ENCODE data around the gene MAB21L2.
A peak's percentile ranks its signal among the peaks of the same experiment; 100 is the strongest.

Gene MAB21L2

DNA sequence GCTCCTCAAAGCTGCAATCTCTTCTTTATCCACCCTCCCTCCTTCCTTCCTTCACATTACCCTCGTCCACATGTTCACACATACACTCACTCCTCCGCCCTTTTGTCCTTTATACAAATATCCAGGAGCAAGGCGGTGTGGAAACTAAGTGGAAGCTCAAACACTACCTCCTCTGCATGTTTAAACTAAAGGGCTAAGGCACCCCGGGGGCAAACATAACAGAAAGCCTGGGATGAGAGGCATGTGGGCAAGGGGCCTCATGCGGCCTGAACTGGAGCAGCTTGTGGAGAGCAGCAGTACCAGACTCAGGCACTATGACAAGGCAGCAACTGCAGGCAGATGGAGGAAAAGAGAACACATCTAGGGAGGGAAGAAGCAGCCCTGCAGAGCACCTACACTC is 9.5 kb downstream of the MAB21L2 start (continued):
- TF ChIP-seq, protein P1, sequence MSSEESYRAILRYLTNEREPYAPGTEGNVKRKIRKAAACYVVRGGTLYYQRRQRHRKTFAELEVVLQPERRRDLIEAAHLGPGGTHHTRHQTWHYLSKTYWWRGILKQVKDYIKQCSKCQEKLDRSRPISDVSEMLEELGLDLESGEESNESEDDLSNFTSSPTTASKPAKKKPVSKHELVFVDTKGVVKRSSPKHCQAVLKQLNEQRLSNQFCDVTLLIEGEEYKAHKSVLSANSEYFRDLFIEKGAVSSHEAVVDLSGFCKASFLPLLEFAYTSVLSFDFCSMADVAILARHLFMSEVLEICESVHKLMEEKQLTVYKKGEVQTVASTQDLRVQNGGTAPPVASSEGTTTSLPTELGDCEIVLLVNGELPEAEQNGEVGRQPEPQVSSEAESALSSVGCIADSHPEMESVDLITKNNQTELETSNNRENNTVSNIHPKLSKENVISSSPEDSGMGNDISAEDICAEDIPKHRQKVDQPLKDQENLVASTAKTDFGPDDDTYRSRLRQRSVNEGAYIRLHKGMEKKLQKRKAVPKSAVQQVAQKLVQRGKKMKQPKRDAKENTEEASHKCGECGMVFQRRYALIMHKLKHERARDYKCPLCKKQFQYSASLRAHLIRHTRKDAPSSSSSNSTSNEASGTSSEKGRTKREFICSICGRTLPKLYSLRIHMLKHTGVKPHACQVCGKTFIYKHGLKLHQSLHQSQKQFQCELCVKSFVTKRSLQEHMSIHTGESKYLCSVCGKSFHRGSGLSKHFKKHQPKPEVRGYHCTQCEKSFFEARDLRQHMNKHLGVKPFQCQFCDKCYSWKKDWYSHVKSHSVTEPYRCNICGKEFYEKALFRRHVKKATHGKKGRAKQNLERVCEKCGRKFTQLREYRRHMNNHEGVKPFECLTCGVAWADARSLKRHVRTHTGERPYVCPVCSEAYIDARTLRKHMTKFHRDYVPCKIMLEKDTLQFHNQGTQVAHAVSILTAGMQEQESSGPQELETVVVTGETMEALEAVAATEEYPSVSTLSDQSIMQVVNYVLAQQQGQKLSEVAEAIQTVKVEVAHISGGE (tag by site-specific recombination; conservative IDR thresholded peaks at IDR 0.05; ENCODE audit: low read depth) = no peak
- TF ChIP-seq ZNF37A (tag by site-specific recombination; IDR thresholded peaks at IDR 0.05) (no peak), ZBTB17 (tag by site-specific recombination; IDR thresholded peaks at IDR 0.05) (peak; percentile 44; the same call in 1 of the 2 replicates), TRIM28 (IDR thresholded peaks at IDR 0.05; ENCODE audit: borderline replicate concordance, low read length) (no peak), ZNF23 (tag by site-specific recombination; IDR thresholded peaks at IDR 0.05; ENCODE audit: borderline replicate concordance) (no peak), HOXA7 (CRISPR knock-in tag; IDR thresholded peaks at IDR 0.05; ENCODE audit: borderline replicate concordance) (no peak)

DNA sequence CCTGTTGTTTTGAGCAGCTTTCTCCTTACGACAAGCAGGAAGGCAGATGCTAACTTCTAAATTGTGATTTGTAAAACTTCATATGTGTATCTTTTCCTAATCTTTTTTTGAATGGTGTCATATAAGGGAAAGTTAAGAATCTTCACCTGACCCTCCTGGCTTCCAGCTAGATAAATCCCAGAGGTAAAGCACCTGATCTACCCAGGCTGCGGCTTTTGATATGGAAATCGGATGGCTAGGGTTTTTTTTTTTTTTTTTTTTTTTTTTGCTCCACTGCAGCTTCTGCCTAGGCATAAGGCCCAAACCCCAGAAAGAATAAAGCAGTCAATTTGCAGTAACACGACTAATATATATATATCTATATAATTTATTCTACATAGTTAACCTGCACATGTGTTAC is 10.0 kb downstream of the MAB21L2 start:
- Histone ChIP-seq H3K27ac (ENCODE audit: extremely low read depth, low read depth, low read length) (no peak overlapping the region), H3K4me3 (ENCODE audit: low read depth, low read length) (no peak overlapping the region), H3K4me1 (ENCODE audit: control insufficient read depth, insufficient read depth, low read length) (no peaks in the 10 kb centered on the region), H3K36me3 (ENCODE audit: control insufficient read depth in 2 of 2, insufficient read depth in 1 of 2, low read length in 2 of 2) (no peaks in the 10 kb centered on the region), H3K9me3 (ENCODE audit: control insufficient read depth, insufficient read depth, low read depth, low read length) (no peaks in the 10 kb centered on the region)
- ChIA-PET POLR2A (interaction anchor here (0.7 kb wide), 1 partner anchor 37 kb away, joined by 8 read pairs; no protein-coding TSS in a partner anchor), CTCF (no interaction called here)
- TF ChIP-seq, protein P2, sequence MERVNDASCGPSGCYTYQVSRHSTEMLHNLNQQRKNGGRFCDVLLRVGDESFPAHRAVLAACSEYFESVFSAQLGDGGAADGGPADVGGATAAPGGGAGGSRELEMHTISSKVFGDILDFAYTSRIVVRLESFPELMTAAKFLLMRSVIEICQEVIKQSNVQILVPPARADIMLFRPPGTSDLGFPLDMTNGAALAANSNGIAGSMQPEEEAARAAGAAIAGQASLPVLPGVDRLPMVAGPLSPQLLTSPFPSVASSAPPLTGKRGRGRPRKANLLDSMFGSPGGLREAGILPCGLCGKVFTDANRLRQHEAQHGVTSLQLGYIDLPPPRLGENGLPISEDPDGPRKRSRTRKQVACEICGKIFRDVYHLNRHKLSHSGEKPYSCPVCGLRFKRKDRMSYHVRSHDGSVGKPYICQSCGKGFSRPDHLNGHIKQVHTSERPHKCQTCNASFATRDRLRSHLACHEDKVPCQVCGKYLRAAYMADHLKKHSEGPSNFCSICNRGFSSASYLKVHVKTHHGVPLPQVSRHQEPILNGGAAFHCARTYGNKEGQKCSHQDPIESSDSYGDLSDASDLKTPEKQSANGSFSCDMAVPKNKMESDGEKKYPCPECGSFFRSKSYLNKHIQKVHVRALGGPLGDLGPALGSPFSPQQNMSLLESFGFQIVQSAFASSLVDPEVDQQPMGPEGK (tag by site-specific recombination; IDR thresholded peaks at IDR 0.05) = no peak
- TF ChIP-seq ZNF138 (tag by site-specific recombination; IDR thresholded peaks at IDR 0.05; ENCODE audit: borderline replicate concordance) (no peak), ZNF548 (tag by site-specific recombination; IDR thresholded peaks at IDR 0.05) (no peak), HOXC10 (CRISPR knock-in tag; IDR thresholded peaks at IDR 0.05) (no peak)

DNA sequence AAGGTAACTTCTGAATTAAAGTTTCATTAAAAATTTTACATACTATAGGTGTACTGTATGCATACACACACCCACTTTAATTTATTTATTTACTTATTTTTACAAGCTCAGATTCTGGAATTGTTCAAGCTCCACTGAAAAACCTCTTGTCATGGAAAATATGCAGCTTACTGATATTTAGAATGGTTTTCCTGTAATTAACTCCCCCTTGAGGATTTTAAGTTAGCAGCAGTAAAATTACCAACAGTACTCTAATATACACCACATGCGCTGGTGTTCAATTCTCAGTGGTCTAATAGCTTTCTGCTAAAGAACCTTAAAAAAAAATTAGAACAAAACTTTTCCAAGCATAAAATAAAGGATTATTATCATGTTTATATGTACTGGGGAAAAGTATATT is 12.0 kb downstream of the MAB21L2 start:
- CTCF ChIA-PET = interaction anchor here (0.7 kb wide), 2 partner anchors 174 to 1059 kb away, joined by 3 read pairs; no protein-coding TSS in a partner anchor
- H3K9me3 ChIP-seq (ENCODE audit: control insufficient read depth, insufficient read depth, low read depth, low read length) = no peaks in the 10 kb centered on the region
- H3K4me3 ChIP-seq (ENCODE audit: low read depth, low read length) = no peak overlapping the region
- no peaks in the 10 kb centered on the region for H3K36me3 ChIP-seq (ENCODE audit: control insufficient read depth in 2 of 2, insufficient read depth in 1 of 2, low read length in 2 of 2)
- H3K4me1 ChIP-seq (ENCODE audit: control insufficient read depth, insufficient read depth, low read length) = no peaks in the 10 kb centered on the region
- POLR2A ChIA-PET = no interaction called here
- TF ChIP-seq, protein P3, sequence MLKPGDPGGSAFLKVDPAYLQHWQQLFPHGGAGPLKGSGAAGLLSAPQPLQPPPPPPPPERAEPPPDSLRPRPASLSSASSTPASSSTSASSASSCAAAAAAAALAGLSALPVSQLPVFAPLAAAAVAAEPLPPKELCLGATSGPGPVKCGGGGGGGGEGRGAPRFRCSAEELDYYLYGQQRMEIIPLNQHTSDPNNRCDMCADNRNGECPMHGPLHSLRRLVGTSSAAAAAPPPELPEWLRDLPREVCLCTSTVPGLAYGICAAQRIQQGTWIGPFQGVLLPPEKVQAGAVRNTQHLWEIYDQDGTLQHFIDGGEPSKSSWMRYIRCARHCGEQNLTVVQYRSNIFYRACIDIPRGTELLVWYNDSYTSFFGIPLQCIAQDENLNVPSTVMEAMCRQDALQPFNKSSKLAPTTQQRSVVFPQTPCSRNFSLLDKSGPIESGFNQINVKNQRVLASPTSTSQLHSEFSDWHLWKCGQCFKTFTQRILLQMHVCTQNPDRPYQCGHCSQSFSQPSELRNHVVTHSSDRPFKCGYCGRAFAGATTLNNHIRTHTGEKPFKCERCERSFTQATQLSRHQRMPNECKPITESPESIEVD (tag by site-specific recombination; IDR thresholded peaks at IDR 0.05) = peak; percentile 68
- TF ChIP-seq ZNF654 (tag by site-specific recombination; IDR thresholded peaks at IDR 0.05; ENCODE audit: low read depth) (0 out of 2 replicates have a peak, but pooled peaks have one; percentile 8), ZFHX2 (tag by site-specific recombination; conservative IDR thresholded peaks at IDR 0.05) (no peak)
- H3K27ac ChIP-seq (ENCODE audit: extremely low read depth, low read depth, low read length) = no peak overlapping the region

DNA sequence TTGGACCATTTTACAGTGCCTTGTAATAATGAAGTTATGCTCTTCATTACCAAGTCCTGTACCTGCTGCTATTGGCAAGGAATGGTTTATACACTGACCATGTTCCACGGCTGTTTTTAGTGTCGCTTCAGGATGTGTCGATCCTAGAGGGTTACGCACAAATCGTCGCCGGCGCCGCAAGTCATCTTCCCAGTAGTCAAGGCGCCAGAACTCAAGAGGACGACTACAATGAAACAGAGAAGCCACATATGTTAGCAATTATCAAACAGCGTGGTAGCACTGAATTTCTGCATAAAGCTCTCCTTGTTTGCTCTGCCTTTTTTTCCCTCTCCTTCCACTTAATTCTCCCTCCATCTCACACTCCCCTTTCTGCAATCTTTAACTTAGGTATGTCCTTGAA is 17.0 kb downstream of the MAB21L2 start:
- Histone ChIP-seq H3K36me3 (ENCODE audit: control insufficient read depth in 2 of 2, insufficient read depth in 1 of 2, low read length in 2 of 2) (no peaks in the 10 kb centered on the region), H3K9me3 (ENCODE audit: control insufficient read depth, insufficient read depth, low read depth, low read length) (no peaks in the 10 kb centered on the region), H3K27ac (ENCODE audit: extremely low read depth, low read depth, low read length) (no peak overlapping the region), H3K4me1 (ENCODE audit: control insufficient read depth, insufficient read depth, low read length) (no peaks in the 10 kb centered on the region), H3K4me3 (ENCODE audit: low read depth, low read length) (no peak overlapping the region)
- POLR2A ChIA-PET = no interaction called here
- CTCF ChIA-PET = no interaction called here
- TF ChIP-seq PRDM1 (tag by site-specific recombination; IDR thresholded peaks at IDR 0.05) = no peak
- TF ChIP-seq, protein P4, sequence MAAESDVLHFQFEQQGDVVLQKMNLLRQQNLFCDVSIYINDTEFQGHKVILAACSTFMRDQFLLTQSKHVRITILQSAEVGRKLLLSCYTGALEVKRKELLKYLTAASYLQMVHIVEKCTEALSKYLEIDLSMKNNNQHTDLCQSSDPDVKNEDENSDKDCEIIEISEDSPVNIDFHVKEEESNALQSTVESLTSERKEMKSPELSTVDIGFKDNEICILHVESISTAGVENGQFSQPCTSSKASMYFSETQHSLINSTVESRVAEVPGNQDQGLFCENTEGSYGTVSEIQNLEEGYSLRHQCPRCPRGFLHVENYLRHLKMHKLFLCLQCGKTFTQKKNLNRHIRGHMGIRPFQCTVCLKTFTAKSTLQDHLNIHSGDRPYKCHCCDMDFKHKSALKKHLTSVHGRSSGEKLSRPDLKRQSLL (tag by site-specific recombination; IDR thresholded peaks at IDR 0.05) = no peak
- TF ChIP-seq BCL11A (tag by site-specific recombination; IDR thresholded peaks at IDR 0.05; ENCODE audit: low read depth) = no peak
- no peak for TF ChIP-seq ZNF155 (tag by site-specific recombination; IDR thresholded peaks at IDR 0.05)
- TF ChIP-seq ZNF324 (tag by site-specific recombination; IDR thresholded peaks at IDR 0.05) = no peak
- TF ChIP-seq KLF7 (tag by site-specific recombination; IDR thresholded peaks at IDR 0.05; ENCODE audit: borderline replicate concordance) = no peak
- TF ChIP-seq ZNF169 (tag by site-specific recombination; IDR thresholded peaks at IDR 0.05) = no peak
- TF ChIP-seq, protein P5, sequence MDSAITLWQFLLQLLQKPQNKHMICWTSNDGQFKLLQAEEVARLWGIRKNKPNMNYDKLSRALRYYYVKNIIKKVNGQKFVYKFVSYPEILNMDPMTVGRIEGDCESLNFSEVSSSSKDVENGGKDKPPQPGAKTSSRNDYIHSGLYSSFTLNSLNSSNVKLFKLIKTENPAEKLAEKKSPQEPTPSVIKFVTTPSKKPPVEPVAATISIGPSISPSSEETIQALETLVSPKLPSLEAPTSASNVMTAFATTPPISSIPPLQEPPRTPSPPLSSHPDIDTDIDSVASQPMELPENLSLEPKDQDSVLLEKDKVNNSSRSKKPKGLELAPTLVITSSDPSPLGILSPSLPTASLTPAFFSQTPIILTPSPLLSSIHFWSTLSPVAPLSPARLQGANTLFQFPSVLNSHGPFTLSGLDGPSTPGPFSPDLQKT (IDR thresholded peaks at IDR 0.05; ENCODE audit: borderline replicate concordance, low read depth, low read length) = no peak

Measured in HEK293 (cell line).